Tibial artery (tissue), 4 donors: ENCODE data around the gene NDST3.

Source experiments
- DNase-seq, 2 donors: peaks; one replicate each; pipeline ENCODE4 v3.0.0-alpha.2; 2019
- H3K27ac ChIP-seq, 2 donors: fragments of 200-600 bp; sonication (generic) in 1 of 2; 1 replicate in 1 of 2; 2 replicates in 1 of 2; pipeline ENCODE4 v1.5.1; 2018 to 2019; ENCODE audit warnings: mild to moderate bottlenecking in 1 of 2
- H3K27me3 ChIP-seq, 2 donors: fragments of 200-600 bp; sonication (generic) in 1 of 2; one replicate each; pipeline versions ENCODE4 v1.5.1 to v1.6.0; 2016 to 2019
- H3K36me3 ChIP-seq, 3 donors: fragments of 200-600 bp; sonication (generic) in 2 of 3; one replicate each; pipeline ENCODE4 v1.5.1; 2016 to 2019; ENCODE audit warnings: mild to moderate bottlenecking in 2 of 3
- H3K4me1 ChIP-seq, 4 donors: fragments of 200-600 bp; sonication (generic) in 2 of 4; 1 replicate in 3 of 4; 2 replicates in 1 of 4; pipeline ENCODE4 v1.5.1; 2016 to 2019
- H3K4me3 ChIP-seq, 2 donors: fragments of 200-600 bp; sonication (generic) in 1 of 2; 1 replicate in 1 of 2; 2 replicates in 1 of 2; pipeline ENCODE4 v1.5.1; 2018 to 2019; ENCODE audit warnings: mild to moderate bottlenecking in 2 of 2
- H3K9me3 ChIP-seq, 3 donors: fragments of 200-600 bp; sonication (generic) in 1 of 3; one replicate each; pipeline ENCODE4 v1.5.1; 2016 to 2019
- CTCF ChIP-seq, 2 experiments: fragments of 200-600 bp in 1 of 2; fragments of 450-650 bp in 1 of 2; IDR thresholded peaks; one replicate each; pipeline ENCODE4 v1.5.1; 2017 to 2019; ENCODE audit warnings: antibody characterized with exemption in 2 of 2, mild to moderate bottlenecking in 1 of 2, moderate library complexity in 1 of 2
- intact Hi-C: fragments of 100-400 bp; cut with DNase I; formaldehyde crosslinking; loops from one replicate; pipeline ENCODE4 v1.15.0; 2023; ENCODE audit warnings: low total_unique reads

NDST3 gene

GRCh38 chr4:118155516-118155915 lies 121.2 kb downstream of the NDST3 start:
- no peaks in the 10 kb centered on the region for H3K4me1 ChIP-seq
- no peak overlapping the region for H3K4me3 ChIP-seq
- TF ChIP-seq CTCF (IDR thresholded peaks at IDR 0.05) = no peak
- no peak for DNase-seq
- H3K27ac ChIP-seq = no peak overlapping the region
- intact Hi-C loops = no loop called here
- H3K36me3 ChIP-seq = no peaks in the 10 kb centered on the region
- H3K9me3 ChIP-seq = peaks cover 0 to 5% (median 0%) of the 10 kb centered on the region in 3 donors
- no peaks in the 10 kb centered on the region for H3K27me3 ChIP-seq

GRCh38 chr4:118158763-118159375 lies 124.6 kb downstream of the NDST3 start:
- no peak overlapping the region for H3K27ac ChIP-seq
- TF ChIP-seq CTCF (IDR thresholded peaks at IDR 0.05) = no peak
- DNase-seq = no peak
- peaks cover 0 to 6% (median 0%) of the 10 kb centered on the region in 3 donors for H3K9me3 ChIP-seq
- H3K4me1 ChIP-seq = no peaks in the 10 kb centered on the region
- H3K36me3 ChIP-seq = no peaks in the 10 kb centered on the region
- no peaks in the 10 kb centered on the region for H3K27me3 ChIP-seq
- intact Hi-C loops = no loop called here
- H3K4me3 ChIP-seq = no peak overlapping the region

GRCh38 chr4:118167306-118167705 lies 133.0 kb downstream of the NDST3 start:
- Histone ChIP-seq H3K4me1 (no peaks in the 10 kb centered on the region), H3K4me3 (no peak overlapping the region), H3K27ac (no peak overlapping the region), H3K36me3 (no peaks in the 10 kb centered on the region), H3K27me3 (no peaks in the 10 kb centered on the region), H3K9me3 (peaks cover 0 to 7% (median 6%) of the 10 kb centered on the region in 3 donors)
- DNase-seq = no peak
- intact Hi-C loops = no loop called here
- no peak for TF ChIP-seq CTCF (IDR thresholded peaks at IDR 0.05)

GRCh38 chr4:118171381-118171780 lies 137.1 kb downstream of the NDST3 start:
- Histone ChIP-seq H3K27me3 (no peaks in the 10 kb centered on the region), H3K9me3 (peaks cover 0 to 7% (median 6%) of the 10 kb centered on the region in 3 donors), H3K4me3 (no peak overlapping the region), H3K27ac (no peak overlapping the region), H3K4me1 (no peaks in the 10 kb centered on the region), H3K36me3 (no peaks in the 10 kb centered on the region)
- no peak for TF ChIP-seq CTCF (IDR thresholded peaks at IDR 0.05)
- no peak for DNase-seq
- intact Hi-C loops = no loop called here

- H3K4me3 ChIP-seq = no peak overlapping the region
- H3K36me3 ChIP-seq = no peaks in the 10 kb centered on the region
- no peaks in the 10 kb centered on the region for H3K4me1 ChIP-seq
- no peak for DNase-seq
- intact Hi-C loops = no loop called here
- H3K27ac ChIP-seq = no peak overlapping the region
- H3K9me3 ChIP-seq = no peaks in the 10 kb centered on the region
- no peaks in the 10 kb centered on the region for H3K27me3 ChIP-seq
- no peak for TF ChIP-seq CTCF (IDR thresholded peaks at IDR 0.05)
Observed at GRCh38 chr4:118173126-118173525, 138.8 kb downstream of the NDST3 start.
